Smooth muscle cell (in vitro differentiated cells): ENCODE results near the gene PURA. TPM values are rescaled to one million over a fixed set of nuclear protein-coding genes. Genes with fewer than 3 reads are reported as not detected.

Experiments used
- DNase-seq: peaks from one replicate; lab custom pipeline; 2025; ENCODE audit not compliant: unreplicated experiment; lab: John Stamatoyannopoulos, UW
- H2AFZ ChIP-seq: fragments of 200-600 bp; sonication (generic); 2 replicates; pipeline ENCODE4 v1.6.0; 2016; ENCODE audit warnings: antibody characterized with exemption, low read depth, mild to moderate bottlenecking
- H3F3A ChIP-seq: fragments of 200-600 bp; sonication (generic); 2 replicates; pipeline ENCODE4 v1.6.0; 2017; ENCODE audit warnings: antibody characterized with exemption, low read depth
- H3K27ac ChIP-seq: fragments of 200-600 bp; sonication (generic); 2 replicates; pipeline ENCODE4 v1.5.1; 2016; ENCODE audit warnings: low read depth, mild to moderate bottlenecking
- H3K27me3 ChIP-seq: fragments of 200-600 bp; sonication (generic); 2 replicates; pipeline ENCODE4 v1.6.1; 2016; ENCODE audit warnings: low read depth, mild to moderate bottlenecking
- H3K36me3 ChIP-seq: fragments of 200-600 bp; sonication (generic); 2 replicates; pipeline ENCODE4 v1.5.1; 2016; ENCODE audit warnings: low read depth
- H3K4me1 ChIP-seq: fragments of 200-600 bp; sonication (generic); 2 replicates; pipeline ENCODE4 v1.5.1; 2016; ENCODE audit warnings: low read depth
- H3K4me2 ChIP-seq: fragments of 200-600 bp; sonication (generic); 2 replicates; pipeline ENCODE4 v1.6.0; 2016; ENCODE audit warnings: mild to moderate bottlenecking
- H3K4me3 ChIP-seq: fragments of 200-600 bp; sonication (generic); 2 replicates; pipeline ENCODE4 v1.5.1; 2016; ENCODE audit warnings: mild to moderate bottlenecking
- H3K79me2 ChIP-seq: fragments of 200-600 bp; sonication (generic); 2 replicates; pipeline ENCODE4 v1.6.0; 2016; ENCODE audit warnings: low read depth, mild to moderate bottlenecking
- H3K9ac ChIP-seq: fragments of 200-600 bp; sonication (generic); 2 replicates; pipeline ENCODE4 v1.6.0; 2016; ENCODE audit warnings: low read depth
- H3K9me3 ChIP-seq: fragments of 200-600 bp; sonication (generic); replicated peaks from 2 replicates; pipeline ENCODE4 v1.5.1; 2016; ENCODE audit warnings: low read depth
- H4K20me1 ChIP-seq: fragments of 200-600 bp; sonication (generic); 2 replicates; pipeline ENCODE4 v1.6.0; 2016; ENCODE audit warnings: low read depth
- WGBS: methylation state at CpG from one replicate; pipeline ENCODE4 v1.1.7; 2016; ENCODE audit warnings: low lambda C conversion rate; 5-methylcytosine and 5-hydroxymethylcytosine counted together
- polyA plus RNA-seq: library from polyadenylated mRNA; unstranded; fragments of >200 nt; fragmentation: Nextera tagmentation; extraction: Ambion mirVana; gene quantifications from 2 replicates; pipeline ENCODE4 v1.2.1, GENCODE V29; 2016
- total RNA-seq: library from RNA; depleted of rRNA; stranded (reverse); fragments of >200 nt; gene quantifications from 2 replicates; pipeline ENCODE4 v1.2.3, GENCODE V29; 2014
- TF ChIP-seq, protein P1 (sequence below): fragments of 200-600 bp; sonication (generic); IDR thresholded peaks from 2 replicates; pipeline ENCODE4 v1.5.1; 2017; ENCODE audit warnings: borderline replicate concordance, mild to moderate bottlenecking, antibody characterized with exemption; ENCODE audit not compliant: insufficient read depth, poor library complexity, severe bottlenecking

Gene PURA
- total and polyA plus RNA-seq, 2 experiments from 2014 or later = 5.2 to 9.4 TPM

DNA sequence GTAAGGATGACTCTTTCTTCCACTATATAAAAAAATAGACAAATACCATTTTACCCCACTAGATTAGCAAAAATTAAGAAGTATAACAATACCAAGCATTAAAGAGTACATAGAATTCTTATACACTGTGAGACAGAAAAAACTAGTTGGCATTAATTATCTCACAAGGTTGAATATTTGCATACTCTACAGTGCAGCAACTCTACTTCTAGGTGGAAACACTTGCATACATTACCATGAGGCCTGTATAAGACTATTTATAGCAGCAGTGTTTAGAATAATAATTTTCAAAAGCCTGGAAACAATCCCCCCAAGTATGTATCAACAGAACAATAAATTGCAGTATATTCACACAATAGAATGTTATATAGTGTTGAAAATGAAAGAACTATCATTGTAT is 19.0 kb upstream of the PURA start:
- H3K9me3 ChIP-seq = no peaks in the 10 kb centered on the region
- H3F3A ChIP-seq = no peaks in the 10 kb centered on the region
- TF ChIP-seq, protein P1, sequence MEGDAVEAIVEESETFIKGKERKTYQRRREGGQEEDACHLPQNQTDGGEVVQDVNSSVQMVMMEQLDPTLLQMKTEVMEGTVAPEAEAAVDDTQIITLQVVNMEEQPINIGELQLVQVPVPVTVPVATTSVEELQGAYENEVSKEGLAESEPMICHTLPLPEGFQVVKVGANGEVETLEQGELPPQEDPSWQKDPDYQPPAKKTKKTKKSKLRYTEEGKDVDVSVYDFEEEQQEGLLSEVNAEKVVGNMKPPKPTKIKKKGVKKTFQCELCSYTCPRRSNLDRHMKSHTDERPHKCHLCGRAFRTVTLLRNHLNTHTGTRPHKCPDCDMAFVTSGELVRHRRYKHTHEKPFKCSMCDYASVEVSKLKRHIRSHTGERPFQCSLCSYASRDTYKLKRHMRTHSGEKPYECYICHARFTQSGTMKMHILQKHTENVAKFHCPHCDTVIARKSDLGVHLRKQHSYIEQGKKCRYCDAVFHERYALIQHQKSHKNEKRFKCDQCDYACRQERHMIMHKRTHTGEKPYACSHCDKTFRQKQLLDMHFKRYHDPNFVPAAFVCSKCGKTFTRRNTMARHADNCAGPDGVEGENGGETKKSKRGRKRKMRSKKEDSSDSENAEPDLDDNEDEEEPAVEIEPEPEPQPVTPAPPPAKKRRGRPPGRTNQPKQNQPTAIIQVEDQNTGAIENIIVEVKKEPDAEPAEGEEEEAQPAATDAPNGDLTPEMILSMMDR = no peak
- peaks cover 59% of the 10 kb centered on the region for H3K27me3 ChIP-seq
- H3K36me3 ChIP-seq = no peaks in the 10 kb centered on the region
- no peak overlapping the region for H3K4me3 ChIP-seq
- no peak for DNase-seq
- H3K4me2 ChIP-seq = no peak overlapping the region
- no peaks in the 10 kb centered on the region for H3K4me1 ChIP-seq
- no peaks in the 10 kb centered on the region for H4K20me1 ChIP-seq
- H2AFZ ChIP-seq = no peak overlapping the region
- H3K27ac ChIP-seq = no peak overlapping the region
- H3K79me2 ChIP-seq = no peaks in the 10 kb centered on the region
- no peak overlapping the region for H3K9ac ChIP-seq

DNA sequence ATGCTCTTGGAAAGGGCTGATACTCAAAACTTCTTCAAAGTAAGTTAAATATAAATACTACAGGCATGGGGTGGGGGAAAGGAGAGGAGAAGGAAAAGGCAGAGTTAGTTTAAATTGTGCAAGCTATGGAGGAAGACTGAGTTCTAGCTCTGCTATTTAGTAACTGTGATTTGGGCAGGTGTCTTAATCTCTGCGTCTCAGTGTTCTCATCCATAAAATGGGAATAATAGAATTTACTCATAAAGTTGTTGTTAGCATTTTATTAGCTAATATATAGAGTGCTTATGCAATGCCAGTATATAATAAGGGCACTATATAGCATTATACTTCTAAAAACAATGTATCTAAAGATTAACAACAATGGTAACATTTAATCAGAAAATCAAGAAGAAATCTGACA is 12.7 kb upstream of the PURA start:
- TF ChIP-seq, protein P1 = no peak
- no peaks in the 10 kb centered on the region for H3K36me3 ChIP-seq
- H4K20me1 ChIP-seq = no peaks in the 10 kb centered on the region
- H3K9ac ChIP-seq = no peak overlapping the region
- H3K27me3 ChIP-seq = peaks cover 72% of the 10 kb centered on the region
- no peaks in the 10 kb centered on the region for H3K9me3 ChIP-seq
- no peak for DNase-seq
- no peaks in the 10 kb centered on the region for H3K4me1 ChIP-seq
- no peaks in the 10 kb centered on the region for H3K79me2 ChIP-seq
- 93% methylated on average over 1 of the region's 1 CpG for WGBS
- H3K27ac ChIP-seq = no peak overlapping the region
- H3K4me2 ChIP-seq = no peak overlapping the region
- H3F3A ChIP-seq = peaks cover 3% of the 10 kb centered on the region
- no peak overlapping the region for H2AFZ ChIP-seq
- H3K4me3 ChIP-seq = no peak overlapping the region

DNA sequence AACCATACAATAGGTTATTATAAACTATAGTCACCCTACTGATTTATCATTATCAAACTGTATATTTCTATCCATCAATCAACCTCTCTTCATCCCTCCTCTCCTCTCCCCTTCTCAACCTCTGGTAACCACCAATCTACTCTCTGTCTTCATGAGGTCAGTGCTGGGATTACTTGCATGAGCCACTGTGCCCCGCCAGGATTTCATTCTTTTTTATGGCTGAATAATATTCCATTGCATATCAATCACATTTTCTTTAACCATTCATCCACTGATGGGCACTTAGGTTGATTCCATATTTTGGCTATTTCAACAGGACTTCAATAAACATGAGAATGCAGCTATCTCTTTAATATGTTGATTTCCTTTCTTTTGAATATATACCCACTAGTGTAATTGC is 10.8 kb upstream of the PURA start:
- Histone ChIP-seq H3K4me2 (no peak overlapping the region), H3K4me1 (peaks cover 6% of the 10 kb centered on the region), H3K9ac (no peak overlapping the region), H3K36me3 (no peaks in the 10 kb centered on the region), H3K27ac (no peak overlapping the region), H4K20me1 (peaks cover under 1% of the 10 kb centered on the region), H3K4me3 (no peak overlapping the region), H3K9me3 (no peaks in the 10 kb centered on the region), H2AFZ (no peak overlapping the region), H3F3A (peaks cover 13% of the 10 kb centered on the region), H3K27me3 (peaks cover 64% of the 10 kb centered on the region), H3K79me2 (no peaks in the 10 kb centered on the region)
- no peak for DNase-seq
- TF ChIP-seq, protein P1 = no peak
- 67% methylated on average over 1 of the region's 1 CpG for WGBS

DNA sequence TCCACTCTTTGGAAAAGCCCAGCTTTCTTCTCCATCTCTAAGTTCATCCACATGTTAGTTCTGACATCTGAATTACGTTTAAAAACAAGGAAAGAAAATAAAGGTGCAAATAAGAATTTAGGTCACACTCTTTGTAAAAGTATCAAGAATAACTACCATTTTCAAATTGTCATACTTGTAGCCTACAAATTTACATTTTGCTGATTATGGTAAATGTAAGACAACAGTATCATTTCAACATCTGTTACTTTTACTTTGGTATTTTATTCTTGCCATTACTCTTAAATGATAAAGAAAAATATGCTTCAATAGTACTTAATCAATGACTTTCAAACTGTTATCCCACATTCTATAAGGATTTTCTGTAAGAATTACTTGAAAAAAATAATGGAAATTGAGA is 9.8 kb upstream of the PURA start:
- Histone ChIP-seq H3F3A (peaks cover 13% of the 10 kb centered on the region), H3K4me3 (no peak overlapping the region), H3K9me3 (no peaks in the 10 kb centered on the region), H3K79me2 (no peaks in the 10 kb centered on the region), H3K9ac (no peak overlapping the region), H2AFZ (no peak overlapping the region), H3K4me1 (peaks cover 16% of the 10 kb centered on the region), H3K36me3 (no peaks in the 10 kb centered on the region), H3K4me2 (no peak overlapping the region), H3K27ac (no peak overlapping the region), H3K27me3 (peaks cover 74% of the 10 kb centered on the region), H4K20me1 (peaks cover 10% of the 10 kb centered on the region)
- TF ChIP-seq, protein P1 = no peak
- 39% methylated on average over 1 of the region's 1 CpG for WGBS
- no peak for DNase-seq
